HG02885 (cell line): ENCODE results near the gene HSDL1.

ENCODE experiments used
- ATAC-seq: cut with Tn5 transposase; IDR thresholded peaks from one replicate; pipeline ENCODE4 v1.9.1; 2021; ENCODE audit warnings: mild to moderate bottlenecking; ENCODE audit not compliant: unreplicated experiment, poor library complexity

The HSDL1 gene

GRCh38 chr16:84144859-84145639 is at the start of gene HSDL1, which contains the start of gene DNAAF1:
Gene HSDL1 (minus strand): TSS chr16:84145177. CDS start chr16:84131321, 13,856 bp downstream.
Gene DNAAF1 (plus strand): TSS chr16:84145308. CDS start chr16:84145441, 133 bp downstream.
- ATAC-seq: peak; percentile 91

- ATAC-seq: no peak
Measured at GRCh38 chr16:84194018-84194417, 49.0 kb upstream of the HSDL1 start.

- no peak for ATAC-seq
Measured at GRCh38 chr16:84193480-84193879, 48.5 kb upstream of the HSDL1 start.

GRCh38 chr16:84191466-84191865 is 46.5 kb upstream of the HSDL1 start:
- no peak for ATAC-seq

- ATAC-seq: no peak
Measured at GRCh38 chr16:84190731-84191388, 45.9 kb upstream of the HSDL1 start, which contains the start of gene ADAD2. Gene ADAD2 (plus strand): TSS chr16:84191157. CDS start chr16:84191231, 74 bp downstream.

GRCh38 chr16:84186685-84187437 is 41.9 kb upstream of the HSDL1 start, which contains the start of gene TAF1C:
Gene TAF1C (minus strand): TSS chr16:84187057. CDS start chr16:84184988, 2,069 bp downstream.
- peak; percentile 98 for ATAC-seq

- no peak for ATAC-seq
Measured at GRCh38 chr16:84184775-84185174, 39.8 kb upstream of the HSDL1 start.

GRCh38 chr16:84183911-84184591 is 39.1 kb upstream of the HSDL1 start:
- ATAC-seq: no peak

GRCh38 chr16:84183572-84183875 is 38.5 kb upstream of the HSDL1 start:
- ATAC-seq: no peak

GRCh38 chr16:84182680-84183571 is 37.9 kb upstream of the HSDL1 start:
- no peak for ATAC-seq

GRCh38 chr16:84182104-84182503 is 37.1 kb upstream of the HSDL1 start:
- ATAC-seq: no peak

- no peak for ATAC-seq
Measured at GRCh38 chr16:84181144-84181915, 36.4 kb upstream of the HSDL1 start.

GRCh38 chr16:84180519-84181140 is 35.7 kb upstream of the HSDL1 start:
- no peak for ATAC-seq

GRCh38 chr16:84179612-84180320 is 34.8 kb upstream of the HSDL1 start:
- no peak for ATAC-seq

GRCh38 chr16:84178892-84179611 is 34.1 kb upstream of the HSDL1 start:
- ATAC-seq: no peak

GRCh38 chr16:84178146-84178765 is 33.3 kb upstream of the HSDL1 start:
- ATAC-seq: no peak

GRCh38 chr16:84177741-84178073 is 32.7 kb upstream of the HSDL1 start:
- no peak for ATAC-seq
